GM18519 (cell line): ENCODE results near the gene MYO15B.

Experiments used
- ATAC-seq: cut with Tn5 transposase; IDR thresholded peaks from one replicate; pipeline ENCODE4 v1.9.1; 2021; ENCODE audit warnings: mild to moderate bottlenecking, moderate library complexity; ENCODE audit not compliant: unreplicated experiment, low FRiP score

Gene MYO15B

GRCh38 chr17:75650874-75651273 is 63.3 kb downstream of the MYO15B start:
- no peak for ATAC-seq

- no peak for ATAC-seq
Observed at GRCh38 chr17:75652341-75652740, 64.7 kb downstream of the MYO15B start.

- no peak for ATAC-seq
Observed at GRCh38 chr17:75652934-75653549, 65.4 kb downstream of the MYO15B start.

- ATAC-seq: no peak
Observed at GRCh38 chr17:75654176-75654575, 66.6 kb downstream of the MYO15B start.

DNA sequence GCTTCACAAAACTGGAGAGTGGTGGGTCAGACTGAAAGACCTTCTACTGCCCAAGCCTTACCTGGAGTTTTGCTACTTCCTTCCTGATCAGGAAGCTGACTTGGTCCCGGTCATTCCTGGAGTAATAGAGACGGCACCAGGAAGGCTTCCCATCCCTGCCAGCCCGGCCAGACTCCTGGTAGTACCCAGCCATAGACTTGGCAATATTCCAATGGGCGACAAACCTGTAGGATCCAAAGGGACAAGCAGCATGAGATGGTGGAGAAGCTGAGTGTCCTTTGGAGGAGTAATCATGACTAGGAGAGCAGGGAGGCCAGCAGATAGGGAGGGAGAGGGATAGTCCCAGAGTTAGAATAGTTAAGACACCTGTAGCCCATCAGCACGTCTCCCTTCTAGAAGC is 70.6 kb downstream of the MYO15B start:
- ATAC-seq: no peak

DNA sequence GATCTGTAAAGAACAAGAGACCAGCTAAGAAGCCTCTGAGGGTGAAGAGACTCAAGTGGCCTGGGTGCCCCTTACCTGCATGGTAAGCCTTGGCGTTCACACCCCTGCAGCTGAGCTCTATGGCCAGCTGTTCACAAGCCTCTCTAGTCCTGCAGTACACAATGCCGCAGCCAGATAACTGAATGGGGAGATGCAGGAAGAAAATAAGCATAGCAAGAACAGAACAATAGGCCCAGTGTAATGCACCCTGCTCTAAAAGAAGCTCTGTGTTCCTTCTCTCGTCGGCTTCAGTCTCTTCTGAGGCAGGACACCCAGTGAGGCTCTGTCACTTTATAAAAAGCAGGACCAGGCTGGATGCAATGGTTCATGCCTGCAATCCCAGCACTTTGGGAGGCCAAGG is 73.9 kb downstream of the MYO15B start:
- no peak for ATAC-seq

DNA sequence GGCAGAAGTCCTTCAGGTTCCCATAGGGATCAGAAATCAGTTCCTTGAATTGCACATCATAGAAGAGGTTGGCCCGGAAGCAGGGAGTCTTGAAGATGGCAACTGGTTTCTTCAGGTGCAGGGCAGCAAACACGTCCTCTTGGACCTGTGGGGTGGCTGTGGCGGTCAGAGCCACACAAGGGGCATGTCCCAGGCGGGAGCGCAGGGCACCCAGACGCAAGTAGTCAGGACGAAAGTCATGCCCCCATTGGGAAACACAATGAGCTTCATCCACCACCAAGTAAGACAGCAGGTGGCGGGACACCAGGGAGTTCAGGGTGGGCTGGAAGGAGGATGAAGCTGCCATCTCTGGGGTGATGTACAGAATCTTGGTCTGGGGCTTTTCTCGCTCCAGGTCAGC is 74.9 kb downstream of the MYO15B start:
- ATAC-seq: no peak

DNA sequence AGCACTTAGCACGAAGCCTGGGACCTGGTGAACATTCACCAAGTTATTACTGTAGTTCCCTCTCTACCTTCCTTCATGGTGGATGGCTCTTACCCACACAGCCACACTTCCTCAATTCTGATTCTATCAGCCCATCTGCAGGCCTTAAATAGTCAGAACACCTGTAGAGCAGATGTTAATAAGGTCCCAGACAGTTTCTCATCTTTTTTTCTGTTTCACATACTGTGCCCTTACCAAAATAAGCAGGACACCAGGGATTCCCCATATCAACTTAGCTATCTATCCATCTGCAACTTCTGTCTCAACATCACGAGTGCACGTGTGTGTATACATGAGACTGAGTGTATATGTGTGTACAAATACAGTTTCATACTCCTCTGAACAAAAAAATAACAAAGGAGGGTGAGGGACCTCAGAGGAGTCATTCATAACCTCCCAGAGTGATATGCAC is 76.5 kb downstream of the MYO15B start:
- ATAC-seq: no peak

DNA sequence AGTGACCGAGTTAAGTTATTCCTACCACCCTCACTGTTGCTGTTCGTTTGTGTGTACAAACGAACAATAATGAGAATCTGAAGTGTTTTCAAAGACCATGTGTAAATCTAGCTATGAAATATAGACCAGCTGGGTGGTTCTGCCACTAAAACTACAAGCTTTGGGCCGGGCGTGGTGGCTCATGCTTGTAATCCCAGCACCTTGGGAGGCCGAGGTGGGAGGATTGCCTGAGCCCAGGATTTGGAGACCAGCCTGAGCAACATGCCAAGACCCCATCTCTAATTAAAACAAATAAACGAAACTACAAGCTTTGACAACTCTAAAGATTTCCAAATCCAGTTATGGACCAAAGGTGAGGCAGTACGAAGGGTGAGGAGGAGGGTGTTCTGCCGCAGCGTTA is 78.4 kb downstream of the MYO15B start:
- ATAC-seq: no peak

DNA sequence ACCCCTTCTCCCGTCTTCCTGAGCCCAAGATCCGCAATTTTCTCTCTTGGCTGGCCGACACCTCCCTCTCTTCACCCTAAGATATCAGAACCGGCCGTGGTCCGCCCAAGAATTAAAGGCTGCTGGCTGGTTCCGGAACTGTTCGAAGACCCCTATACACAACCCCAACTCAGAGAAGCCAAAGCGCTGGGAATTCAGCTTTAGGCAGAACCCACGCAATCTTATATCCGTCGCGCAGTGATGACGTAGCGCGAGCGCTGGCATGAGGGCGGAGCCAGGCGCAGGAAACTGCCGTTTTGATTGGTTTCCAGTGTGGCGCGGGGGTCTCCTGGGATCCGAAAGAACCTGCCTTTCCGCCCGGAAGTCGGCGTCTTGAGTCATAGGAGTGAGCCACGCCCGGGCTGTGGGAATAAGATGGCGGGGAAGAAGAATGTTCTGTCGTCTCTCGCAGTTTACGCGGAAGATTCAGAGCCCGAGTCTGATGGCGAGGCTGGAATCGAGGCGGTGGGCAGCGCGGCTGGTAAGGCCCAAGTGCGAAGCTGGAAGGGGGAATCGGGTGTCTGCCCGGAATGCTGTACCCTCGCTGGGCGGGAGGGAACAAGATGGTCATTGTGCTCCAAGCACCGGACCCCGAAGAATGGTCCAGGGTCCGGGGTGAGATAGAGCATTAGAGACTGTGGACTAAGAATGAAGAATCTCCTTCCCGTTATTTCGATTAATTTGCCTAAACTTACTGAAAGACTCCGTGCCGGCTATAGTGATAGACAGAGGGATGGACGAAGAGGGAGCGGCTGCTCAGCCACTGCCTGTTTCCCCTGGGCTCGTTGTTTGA is 79.6 kb downstream of the MYO15B start, which contains the start of the genes RECQL5 and SAP30BP:
Gene RECQL5, minus strand, starts transcription at position 196 of the 832 bp plus-strand sequence. CDS start 597 bp downstream, outside the sequence.
Gene SAP30BP, plus strand, starts transcription at position 380 of the 832 bp plus-strand sequence. Its CDS starts 35 bp downstream, at position 415.
- ATAC-seq: peak; percentile 46

DNA sequence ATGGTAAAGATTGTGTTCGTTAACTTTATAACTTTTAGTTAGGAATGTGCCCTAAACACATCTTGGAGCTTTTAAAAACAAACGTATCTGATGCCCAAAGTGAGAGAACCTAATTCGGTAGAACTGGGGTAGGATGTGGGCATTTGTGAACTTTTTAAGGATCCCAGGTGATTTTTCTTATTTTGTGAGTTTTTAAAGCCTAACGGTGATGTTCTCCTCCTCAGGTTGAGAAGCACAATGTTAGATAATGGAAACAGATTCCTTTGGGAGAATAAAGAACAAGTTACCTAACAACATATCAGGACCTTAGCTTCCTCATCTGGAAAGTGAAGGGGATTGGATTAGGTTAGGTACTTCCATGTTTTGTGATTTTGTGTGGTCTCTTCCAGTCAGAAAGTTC is 80.2 kb downstream of the MYO15B start:
- ATAC-seq: no peak

DNA sequence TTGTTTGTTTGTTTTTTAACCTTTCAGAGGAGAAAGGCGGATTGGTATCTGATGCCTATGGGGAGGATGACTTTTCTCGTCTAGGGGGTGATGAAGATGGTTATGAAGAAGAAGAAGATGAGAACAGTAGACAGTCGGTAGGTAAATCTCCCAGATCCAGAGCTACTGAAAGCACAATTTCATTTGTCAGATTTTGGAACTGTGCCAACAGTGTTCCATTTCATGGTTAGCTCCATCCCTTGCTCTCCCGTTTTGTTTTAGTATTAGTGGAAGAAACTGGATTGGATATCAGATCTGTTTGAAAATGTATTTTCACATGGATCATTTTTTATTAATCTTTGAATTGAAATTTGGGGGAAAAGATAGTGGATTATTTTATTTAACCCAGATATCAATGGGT is 80.9 kb downstream of the MYO15B start:
- no peak for ATAC-seq

GRCh38 chr17:75670868-75671267 is 83.3 kb downstream of the MYO15B start:
- no peak for ATAC-seq

GRCh38 chr17:75672011-75672410 is 84.4 kb downstream of the MYO15B start:
- no peak for ATAC-seq

GRCh38 chr17:75673487-75673886 is 85.9 kb downstream of the MYO15B start:
- no peak for ATAC-seq
